ENCODE results near the gene ARHGAP23.

Gene ARHGAP23

DNA sequence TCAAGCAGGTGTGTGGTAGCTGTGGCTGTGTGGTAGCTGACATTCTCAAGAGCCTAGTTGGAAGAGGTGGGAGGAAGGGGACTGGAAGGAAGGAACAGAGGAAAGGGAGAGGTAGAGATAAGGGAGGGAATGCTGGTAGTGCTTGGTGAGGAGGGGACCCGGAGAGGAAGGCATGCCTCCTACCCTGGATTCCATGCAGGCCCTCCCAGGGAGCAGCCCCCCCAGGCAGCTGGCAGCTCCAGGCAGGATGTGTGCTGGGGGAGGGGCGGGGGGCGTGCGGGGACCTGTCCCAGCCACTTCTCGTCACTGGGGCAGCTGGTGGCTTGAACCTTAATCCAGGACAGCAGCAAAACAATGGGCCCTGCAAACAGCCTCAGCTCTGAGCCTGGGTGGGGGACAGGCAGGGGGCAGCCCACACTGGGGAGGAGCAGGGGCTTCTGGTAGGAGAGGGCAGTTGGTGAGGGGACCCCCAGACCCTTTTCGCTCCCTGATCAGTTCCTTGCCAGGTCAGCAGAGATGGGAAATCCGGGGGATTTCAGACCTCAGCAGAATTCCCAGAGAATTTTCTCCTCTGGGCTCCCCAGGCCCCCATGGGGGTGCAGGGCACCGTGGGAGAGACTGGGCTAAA, 27.1 kb downstream of the ARHGAP23 start:
- no peak overlapping the region for H3K4me3 ChIP-seq (ENCODE audit: low read depth, low read length)
- DNase-seq (ENCODE audit: low read depth) = no peak
- TF ChIP-seq, protein P1, sequence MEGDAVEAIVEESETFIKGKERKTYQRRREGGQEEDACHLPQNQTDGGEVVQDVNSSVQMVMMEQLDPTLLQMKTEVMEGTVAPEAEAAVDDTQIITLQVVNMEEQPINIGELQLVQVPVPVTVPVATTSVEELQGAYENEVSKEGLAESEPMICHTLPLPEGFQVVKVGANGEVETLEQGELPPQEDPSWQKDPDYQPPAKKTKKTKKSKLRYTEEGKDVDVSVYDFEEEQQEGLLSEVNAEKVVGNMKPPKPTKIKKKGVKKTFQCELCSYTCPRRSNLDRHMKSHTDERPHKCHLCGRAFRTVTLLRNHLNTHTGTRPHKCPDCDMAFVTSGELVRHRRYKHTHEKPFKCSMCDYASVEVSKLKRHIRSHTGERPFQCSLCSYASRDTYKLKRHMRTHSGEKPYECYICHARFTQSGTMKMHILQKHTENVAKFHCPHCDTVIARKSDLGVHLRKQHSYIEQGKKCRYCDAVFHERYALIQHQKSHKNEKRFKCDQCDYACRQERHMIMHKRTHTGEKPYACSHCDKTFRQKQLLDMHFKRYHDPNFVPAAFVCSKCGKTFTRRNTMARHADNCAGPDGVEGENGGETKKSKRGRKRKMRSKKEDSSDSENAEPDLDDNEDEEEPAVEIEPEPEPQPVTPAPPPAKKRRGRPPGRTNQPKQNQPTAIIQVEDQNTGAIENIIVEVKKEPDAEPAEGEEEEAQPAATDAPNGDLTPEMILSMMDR (IDR thresholded peaks at IDR 0.05; ENCODE audit: insufficient read depth, low read depth, low read length, missing control alignments) = no peak

DNA sequence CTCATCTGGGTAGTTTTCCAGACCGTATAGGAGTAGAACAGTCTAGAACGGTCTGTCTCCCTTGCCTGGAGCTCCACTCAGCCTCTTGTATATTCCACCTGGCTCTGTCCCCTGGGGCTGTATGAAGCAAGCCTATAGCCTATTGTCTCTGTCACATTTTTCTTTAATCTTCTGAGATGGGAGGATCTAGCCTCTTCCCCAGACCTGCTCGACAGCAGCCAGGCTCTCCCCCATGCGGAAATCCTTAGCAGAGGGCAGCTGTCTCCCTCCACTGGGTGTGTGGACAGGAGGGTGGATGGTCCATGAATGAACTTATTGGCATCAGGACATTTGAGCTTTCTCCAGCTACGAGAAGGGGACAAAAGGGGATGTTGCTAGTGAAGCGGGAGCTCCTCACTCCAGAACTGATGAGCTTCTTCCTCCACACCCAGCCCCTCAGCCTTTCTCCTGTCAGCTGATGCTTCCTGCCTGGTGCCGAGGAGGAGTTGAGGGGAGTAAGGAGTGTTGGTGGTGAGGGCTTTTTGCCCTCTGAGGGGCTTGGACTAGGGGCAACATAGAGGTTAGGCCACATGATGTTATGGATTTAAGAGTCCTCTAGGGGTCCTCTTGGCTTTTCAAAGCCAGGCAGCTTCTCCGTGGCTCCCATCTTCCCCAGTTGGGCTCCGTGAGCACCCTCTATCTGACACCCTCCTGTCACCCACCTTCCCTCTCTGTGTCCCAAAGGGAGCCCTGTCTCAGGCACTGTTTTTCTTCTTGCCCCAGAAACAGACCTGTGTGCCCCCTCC, 28.0 kb downstream of the ARHGAP23 start:
- H3K4me3 ChIP-seq (ENCODE audit: low read depth, low read length) = no peak overlapping the region
- TF ChIP-seq, protein P1 (IDR thresholded peaks at IDR 0.05; ENCODE audit: insufficient read depth, low read depth, low read length, missing control alignments) = no peak
- no peak for DNase-seq (ENCODE audit: low read depth)

DNA sequence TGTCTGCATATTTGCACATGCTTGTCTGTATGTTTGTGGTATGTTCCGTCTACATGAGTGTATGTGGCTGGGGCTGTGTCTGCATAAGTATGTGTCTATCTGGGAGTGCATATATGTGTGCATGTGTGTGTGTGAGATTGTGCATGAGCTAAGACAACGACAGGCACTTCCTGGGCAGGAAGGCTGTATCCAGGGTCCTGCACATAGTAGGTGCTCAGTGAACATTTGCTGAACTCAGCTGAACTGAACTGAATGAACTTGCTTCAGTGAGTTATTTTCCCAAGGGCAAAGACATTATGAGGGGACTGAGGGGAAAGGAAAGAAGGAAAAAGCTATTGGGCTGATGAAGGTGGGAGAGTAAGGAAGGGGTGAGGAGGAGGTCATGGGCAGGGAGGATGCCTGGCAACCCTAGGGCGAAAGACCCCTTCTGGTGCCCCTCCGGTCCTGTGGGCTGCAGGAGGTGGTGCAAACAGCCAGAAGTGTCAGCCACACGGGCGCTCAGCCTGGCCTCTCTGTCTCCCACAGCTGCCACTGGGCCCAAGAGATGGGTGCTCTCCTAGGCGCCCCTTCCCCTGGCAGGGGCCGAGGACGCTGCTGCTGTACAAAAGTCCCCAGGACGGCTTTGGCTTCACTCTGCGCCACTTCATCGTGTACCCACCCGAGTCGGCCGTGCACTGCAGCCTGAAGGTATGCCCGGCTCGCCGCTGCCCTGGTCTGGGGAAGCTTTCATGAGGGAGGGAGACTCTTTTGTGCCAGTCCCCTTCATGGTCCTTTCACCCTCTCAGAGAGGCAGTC, 29.5 kb downstream of the ARHGAP23 start:
- TF ChIP-seq, protein P1 (IDR thresholded peaks at IDR 0.05; ENCODE audit: insufficient read depth, low read depth, low read length, missing control alignments) = no peak
- DNase-seq (ENCODE audit: low read depth) = no peak
- no peak overlapping the region for H3K4me3 ChIP-seq (ENCODE audit: low read depth, low read length)

DNA sequence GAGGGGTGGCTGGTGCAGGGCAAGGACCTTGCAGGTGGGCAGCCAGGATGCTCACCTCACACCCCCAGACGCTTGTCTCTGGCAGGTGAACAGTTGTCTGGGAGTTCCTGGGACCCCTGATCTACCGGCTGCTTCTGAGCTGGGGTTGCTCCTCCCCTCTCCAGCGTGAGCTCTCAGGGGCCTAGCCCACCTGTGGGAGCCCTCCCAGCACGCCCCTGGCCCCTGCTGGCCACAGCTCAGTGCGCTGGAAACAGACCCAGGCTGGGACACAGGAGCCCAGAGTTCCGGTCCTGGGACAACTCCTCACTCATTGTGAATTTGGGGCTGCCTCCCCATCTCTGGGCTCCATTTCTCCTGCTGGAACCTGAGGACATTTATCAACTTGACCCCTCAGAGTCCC, 30.3 kb downstream of the ARHGAP23 start:
- H3K4me3 ChIP-seq (ENCODE audit: low read depth, low read length) = no peak overlapping the region
- TF ChIP-seq, protein P1 (IDR thresholded peaks at IDR 0.05; ENCODE audit: insufficient read depth, low read depth, low read length, missing control alignments) = no peak
- DNase-seq (ENCODE audit: low read depth) = no peak

DNA sequence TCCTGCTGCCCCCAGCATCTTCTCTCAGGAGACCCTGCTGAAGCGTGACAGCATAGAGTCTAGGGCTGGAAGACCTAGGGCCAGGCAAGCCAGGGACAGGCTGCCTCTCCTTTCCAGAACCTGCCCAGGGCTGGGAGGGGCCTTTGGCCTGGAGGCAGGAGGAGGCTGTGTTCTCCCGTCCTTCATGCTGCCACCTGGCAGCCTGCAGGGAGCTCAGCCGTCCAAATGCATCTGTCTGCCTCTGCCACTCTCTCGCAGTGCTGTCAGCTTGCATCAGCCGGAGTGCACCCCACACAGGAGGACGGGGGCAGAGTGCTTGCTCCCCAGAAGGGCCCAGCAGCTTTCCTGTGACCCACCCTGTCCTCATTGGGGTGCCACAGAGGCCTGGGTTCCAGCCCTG, 31.3 kb downstream of the ARHGAP23 start:
- TF ChIP-seq, protein P1 (IDR thresholded peaks at IDR 0.05; ENCODE audit: insufficient read depth, low read depth, low read length, missing control alignments) = no peak
- no peak overlapping the region for H3K4me3 ChIP-seq (ENCODE audit: low read depth, low read length)
- DNase-seq (ENCODE audit: low read depth) = no peak

DNA sequence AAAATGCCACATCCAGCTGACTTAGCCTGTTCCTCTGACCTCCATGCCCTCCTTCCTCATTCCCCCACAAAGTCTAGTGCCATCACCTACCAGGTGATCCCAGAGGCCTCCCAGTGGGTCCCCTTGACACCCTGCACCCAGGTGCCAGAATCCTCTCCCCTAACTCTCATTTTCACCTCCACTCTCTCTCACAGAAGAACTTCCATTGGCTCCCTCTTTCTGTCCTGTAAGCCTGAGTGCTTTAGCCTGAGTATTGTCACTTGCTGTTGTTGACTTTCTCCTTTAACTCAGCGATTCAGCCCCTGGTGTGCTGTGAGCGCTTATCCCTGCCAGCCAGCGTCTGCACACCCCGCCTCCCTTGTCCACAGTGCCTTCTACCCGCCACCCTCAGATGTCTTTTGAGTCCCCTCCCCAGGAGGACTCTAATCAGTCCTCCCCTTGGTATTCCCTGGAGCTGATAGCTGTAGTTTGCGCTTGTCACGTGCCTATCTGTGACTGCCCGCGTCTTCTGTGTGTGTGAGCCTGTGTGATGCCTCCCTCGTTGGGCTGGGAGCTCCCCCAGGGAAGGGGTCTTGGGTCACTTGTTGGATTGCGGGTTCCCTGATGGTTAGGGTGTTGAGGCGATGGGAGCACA, 31.9 kb downstream of the ARHGAP23 start:
- no peak for DNase-seq (ENCODE audit: low read depth)
- H3K4me3 ChIP-seq (ENCODE audit: low read depth, low read length) = no peak overlapping the region
- TF ChIP-seq, protein P1 (IDR thresholded peaks at IDR 0.05; ENCODE audit: insufficient read depth, low read depth, low read length, missing control alignments) = no peak

Data from GM12865 (cell line).